Measurements from ENCODE around the gene CLECL1.
"Not testable (repeated sequence)": the region's sequence is repeated elsewhere in the genome, so short reads cannot be mapped to it uniquely, and the experiment has no call there.

The CLECL1 gene

DNA sequence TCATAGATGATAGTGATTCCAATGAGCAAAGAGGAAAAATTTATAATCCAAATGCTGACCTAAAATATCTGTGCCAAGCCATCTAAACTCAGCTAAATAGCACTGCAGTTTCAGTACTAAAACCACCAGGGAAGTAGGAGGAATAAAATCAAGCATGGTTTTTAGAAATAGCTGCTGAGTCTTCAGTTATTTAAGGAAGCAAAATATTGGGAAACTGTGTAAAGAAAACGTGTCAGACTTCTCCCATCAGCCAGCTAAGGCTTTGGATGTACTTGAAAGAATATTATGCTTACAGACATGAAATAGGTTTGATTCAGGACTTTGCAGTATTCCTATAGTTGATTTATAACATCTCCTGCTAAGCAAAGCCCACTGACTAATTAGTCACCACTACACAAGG, 38.7 kb downstream of the CLECL1 start:
- DNase-seq (ENCODE audit: low read depth), result no peak

DNA sequence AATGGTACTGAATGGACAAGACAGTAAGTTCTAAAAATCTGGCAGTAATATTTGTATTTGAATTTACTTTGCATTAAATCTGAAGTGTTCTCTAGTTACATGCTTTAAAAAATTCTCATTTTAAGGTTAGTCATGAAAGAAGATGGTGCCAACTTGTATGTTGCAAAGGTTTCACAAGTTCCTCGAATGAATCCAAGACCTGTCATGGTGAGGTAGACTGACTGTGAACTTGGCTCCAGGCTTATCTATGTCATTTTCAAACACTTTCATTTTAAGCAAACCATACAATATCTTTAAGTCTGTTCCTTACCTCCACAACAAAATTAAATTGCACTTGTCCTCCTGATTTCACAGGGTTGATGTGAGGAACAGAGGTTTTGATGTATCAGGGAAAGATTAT, 40.0 kb downstream of the CLECL1 start:
- no peak for DNase-seq (ENCODE audit: low read depth)

DNA sequence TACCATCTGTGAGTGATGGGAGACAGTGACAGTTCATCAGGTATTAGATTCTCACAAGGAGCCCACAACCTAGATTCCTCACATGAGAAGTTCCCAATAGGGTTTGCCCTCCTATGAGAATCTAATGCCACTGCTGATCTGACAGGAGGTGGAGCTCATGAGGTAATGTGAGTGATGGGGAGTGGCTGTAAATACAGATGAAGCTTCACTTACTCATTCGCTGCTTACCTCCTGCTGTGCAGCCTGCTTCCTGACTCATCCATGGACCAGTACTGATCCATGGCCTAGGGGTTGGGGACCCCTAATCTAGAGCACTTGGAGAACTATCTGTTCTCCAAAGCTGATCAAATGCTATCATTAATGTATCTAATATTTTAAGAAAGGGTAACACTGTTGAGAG, 45.7 kb downstream of the CLECL1 start:
- no peak for DNase-seq (ENCODE audit: low read depth)

DNA sequence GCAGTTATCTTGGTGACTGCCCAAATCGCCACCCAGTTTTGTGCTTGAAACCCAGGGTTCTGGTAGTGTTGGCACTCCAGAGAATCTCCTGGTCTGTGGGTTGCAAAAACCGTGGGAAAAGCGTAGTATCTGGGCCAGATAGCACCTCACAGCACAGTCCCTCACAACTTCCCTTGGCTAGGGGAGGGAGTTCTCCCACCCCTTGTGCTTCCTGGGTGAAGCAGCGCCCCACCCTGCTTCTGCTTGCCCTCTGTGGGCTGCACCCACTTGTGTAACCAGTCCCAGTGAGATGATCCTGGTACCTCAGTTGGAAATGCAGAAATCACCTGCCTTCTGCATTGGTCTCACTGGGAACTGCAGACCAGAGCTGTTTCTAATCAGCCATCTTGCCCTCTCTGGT, 47.0 kb downstream of the CLECL1 start:
- no peak for DNase-seq (ENCODE audit: low read depth)

DNA sequence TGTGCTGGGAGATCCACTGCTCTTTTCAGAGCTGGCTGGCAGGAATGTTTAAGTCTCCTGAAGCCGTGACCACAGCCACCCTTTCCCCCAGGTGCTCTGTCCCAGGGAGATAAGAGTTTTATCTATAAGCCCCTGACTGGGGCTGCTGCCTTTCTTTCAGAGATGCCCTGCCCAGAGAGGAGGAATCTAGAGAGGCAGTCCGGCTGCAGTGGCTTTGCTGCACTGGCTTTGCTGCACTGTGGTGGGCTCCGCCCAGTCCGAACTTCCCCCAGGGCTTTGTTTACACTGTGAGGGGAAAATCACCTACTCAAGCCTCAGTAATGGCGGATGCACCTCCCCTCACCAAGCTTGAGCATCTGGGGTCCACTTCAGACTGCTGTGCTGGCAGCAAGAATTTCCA, 47.5 kb downstream of the CLECL1 start:
- DNase-seq (ENCODE audit: low read depth), result not testable (repeated sequence)

DNA sequence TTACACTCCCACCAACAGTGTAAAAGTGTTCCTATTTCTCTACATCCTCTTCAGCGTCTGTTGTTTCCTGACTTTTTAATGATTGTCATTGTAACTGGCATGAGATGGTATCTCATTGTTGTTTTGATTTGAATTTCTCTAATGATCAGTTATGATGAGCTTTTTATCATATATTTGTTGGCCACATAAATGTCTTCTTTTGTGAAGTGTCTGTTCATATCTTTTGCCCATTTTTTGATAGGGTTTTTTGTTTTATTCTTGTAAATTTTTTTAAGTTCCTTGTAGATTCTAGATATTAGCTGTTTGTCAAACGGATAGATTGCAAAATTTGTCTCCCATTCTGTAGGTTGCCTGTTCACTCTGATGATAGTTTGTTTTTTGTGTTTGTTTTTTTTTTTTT, 49.9 kb downstream of the CLECL1 start:
- not testable (repeated sequence) for DNase-seq (ENCODE audit: low read depth)

DNA sequence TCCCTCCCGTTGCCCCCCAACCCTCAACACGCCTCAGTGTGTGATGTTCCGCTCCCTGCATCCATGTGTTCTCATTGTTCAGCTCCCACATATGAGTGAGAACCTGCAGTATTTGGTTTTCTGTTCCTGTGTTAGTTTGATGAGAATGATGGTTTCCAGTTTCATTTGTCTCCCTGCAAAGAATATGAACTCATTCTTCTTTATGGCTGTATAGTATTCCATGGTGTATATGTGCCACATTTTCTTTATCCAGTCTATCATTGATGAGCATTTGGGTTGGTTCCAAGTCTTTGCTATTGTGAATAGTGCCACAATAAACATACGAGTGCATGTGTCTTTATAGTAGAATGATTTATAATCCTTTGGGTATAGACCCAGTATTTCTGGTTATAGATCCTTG, 50.4 kb downstream of the CLECL1 start:
- not testable (repeated sequence) for DNase-seq (ENCODE audit: low read depth)

DNA sequence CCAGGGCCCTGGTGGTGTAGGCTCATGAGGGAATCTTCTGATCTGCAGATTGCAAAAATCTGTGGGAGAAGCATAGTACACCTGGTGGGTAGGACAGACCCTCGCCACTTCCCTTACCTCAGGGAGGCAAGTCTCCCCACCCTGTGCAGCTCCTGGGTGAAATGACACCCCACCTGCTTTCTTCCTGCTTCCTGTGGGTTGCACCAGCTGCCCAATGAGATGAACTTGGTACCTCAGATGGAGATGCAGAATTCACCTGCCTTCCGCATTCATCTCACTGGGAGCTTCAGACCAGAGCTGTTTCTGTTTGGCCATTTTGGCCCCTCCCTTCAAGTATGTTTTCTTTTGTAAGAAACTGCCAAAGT, 58.7 kb downstream of the CLECL1 start:
- DNase-seq (ENCODE audit: low read depth), result no peak

DNA sequence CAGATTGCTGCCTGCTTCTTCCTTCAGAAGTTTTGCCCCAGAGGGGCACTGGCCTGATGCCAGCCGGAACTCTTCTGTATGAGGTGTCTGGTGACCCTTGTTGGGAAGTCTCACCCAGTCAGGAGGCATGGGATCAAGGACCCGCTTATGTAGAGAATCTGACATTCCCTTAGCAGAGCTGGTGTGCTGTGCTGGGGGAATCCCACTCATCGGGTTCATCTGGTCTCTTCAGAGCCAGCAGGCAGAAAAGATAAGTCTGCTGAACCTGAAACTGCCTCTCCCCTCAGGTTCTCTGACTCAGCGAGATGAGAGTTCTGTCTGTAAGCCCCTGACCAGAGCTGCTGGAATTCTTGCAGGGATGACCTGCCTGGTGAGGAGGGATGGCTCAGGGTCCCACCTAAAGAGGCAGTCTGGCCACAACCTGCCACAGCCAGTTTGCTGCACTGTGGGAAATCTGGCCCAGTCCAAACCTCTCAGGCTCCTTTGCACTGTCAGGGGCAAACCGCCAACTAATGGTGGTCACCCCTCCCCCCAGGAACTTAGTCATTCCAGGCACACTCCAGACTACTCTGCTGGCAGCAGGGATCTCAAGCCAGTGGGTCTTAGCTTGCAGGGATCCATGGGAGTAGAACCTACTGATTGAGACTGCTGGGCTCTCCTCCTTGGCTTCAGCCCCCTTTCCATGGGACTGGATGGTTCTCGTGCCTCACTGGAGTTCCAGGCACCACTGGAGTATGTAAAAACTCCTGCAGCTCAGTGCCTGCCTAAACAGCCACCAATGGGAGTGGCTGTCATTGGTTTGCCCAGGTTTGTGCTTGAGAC, 59.3 kb downstream of the CLECL1 start:
- DNase-seq (ENCODE audit: low read depth), result no peak
